GM21717 (cell line): ENCODE results near the gene ITPK1.

Source experiments
- ATAC-seq: cut with Tn5 transposase; IDR thresholded peaks from one replicate; pipeline ENCODE4 v1.9.1; 2021; ENCODE audit warnings: mild to moderate bottlenecking, moderate library complexity; ENCODE audit not compliant: unreplicated experiment

ITPK1 gene

DNA sequence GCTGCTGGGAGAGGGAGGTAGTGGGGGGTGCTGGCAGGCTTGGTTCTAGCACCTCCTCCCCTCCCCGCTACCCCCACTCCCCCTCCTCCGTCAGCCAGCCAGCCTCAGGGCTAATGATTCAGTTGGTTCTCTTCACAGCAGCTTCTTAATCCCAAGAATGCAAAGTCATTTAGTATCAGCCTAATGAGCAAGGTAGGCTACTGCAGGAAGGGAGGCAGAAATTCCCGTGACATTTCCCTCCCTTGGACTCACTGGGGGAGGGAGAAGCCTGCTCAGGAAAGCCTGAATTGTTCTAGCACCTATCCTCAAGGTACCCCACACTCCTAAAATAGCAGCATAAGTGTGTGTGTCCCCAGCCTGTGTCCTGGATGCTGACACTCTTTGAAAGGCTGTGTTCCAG is 29.8 kb downstream of the ITPK1 start:
- ATAC-seq: no peak

DNA sequence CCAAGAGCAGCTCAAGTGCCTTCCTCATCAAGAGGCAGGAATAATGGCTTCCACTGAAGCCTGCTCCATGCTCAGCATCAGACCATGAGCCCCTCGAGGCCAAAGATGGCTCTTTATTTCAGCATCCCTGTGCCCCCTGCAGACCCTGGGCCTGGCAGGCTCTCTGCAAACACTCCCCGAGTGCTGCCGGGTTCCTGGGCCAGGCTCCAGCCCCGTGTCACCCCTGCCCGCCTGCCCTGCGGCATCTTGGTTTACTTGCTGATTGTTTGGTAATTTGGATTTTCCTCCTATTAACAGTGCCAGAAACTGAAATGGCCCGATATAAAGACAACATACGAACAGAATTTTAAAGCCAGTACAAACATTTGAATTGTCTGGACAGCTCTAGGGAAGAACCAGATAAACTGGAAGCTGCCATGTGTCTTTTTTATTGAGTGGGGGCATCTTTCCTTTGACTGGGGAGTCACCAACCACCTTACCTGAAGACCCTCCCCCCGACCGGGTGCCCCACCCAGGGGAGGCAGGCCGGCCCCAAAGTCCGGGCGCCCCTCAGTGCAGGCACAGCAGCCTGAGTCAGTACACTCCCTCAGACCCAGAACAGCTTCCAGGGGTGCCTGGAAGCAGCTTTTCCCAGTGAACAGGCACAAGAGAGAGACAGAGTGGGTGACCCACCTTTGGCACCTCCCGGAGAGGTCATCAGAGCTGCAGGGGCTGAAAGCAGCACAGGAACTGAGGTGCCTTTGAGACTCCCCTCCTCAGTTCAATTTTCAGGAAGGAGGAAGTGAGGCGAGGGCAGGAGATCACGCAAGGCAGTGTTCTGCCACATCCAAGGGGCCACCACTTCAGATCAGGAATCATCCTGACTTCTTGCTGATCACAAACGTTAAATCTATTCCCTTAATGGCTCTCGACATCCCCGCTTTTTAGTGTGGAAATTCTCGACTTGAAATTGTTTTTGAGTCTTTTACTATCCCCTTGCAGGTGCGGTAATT is 30.6 kb downstream of the ITPK1 start:
- no peak for ATAC-seq

DNA sequence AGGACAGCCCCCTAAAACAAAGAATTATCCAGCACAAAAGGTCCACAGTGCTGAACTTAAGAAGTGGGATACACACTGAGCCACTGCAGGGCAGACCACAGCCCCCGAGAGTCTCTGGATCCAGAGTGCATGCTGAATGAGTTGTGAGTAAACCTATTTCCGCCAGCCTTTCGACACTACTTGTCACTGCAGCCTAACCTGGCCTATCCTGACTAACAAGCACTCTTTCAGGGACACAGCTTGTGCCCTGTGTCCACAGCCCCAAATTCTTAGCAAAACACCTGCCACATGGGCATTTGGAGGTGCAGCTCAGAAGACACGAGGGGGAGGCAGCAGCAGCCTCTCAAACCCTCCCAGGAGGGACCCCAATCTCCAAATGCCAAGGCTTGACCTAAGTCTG is 31.3 kb downstream of the ITPK1 start:
- ATAC-seq: no peak

DNA sequence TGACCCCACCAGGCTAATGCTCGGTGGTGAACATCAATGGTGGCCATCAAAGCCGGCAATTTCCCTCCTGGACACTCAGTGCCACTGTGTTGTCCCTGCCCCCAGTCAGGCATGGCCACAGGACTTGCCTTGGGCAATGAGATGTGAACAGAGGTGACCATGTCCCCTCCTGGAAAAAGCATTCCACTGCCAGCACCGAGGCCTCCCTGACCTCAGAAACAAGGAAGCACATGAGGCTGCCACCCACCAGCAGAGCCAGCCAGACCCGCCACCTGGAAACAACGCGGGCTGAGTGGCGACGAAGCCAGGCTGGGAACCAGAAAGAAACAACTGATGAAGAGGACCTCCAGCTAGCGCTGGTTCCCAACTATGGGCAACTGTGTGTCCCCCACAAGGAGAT is 31.8 kb downstream of the ITPK1 start:
- ATAC-seq: no peak

DNA sequence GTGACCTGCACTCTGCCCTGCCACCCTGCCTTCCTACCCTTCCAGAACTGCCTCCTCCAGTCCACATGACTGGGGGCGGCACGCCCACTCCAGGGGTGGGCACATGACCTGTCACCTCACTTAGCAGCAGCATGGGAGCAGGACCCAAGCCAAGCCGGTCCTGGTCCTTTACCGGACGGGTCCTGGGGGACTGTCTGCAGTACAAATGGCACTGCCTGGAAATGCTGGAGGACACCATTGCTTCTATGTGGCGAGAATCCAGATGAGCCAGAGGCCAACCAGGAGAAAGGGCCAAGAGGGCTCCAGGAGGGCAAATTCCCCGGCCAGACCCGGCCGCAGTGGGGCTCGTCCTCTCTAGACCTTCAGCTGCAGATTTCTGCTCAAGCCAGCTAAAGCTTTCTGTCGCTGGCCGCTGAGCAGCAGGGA is 33.1 kb downstream of the ITPK1 start:
- no peak for ATAC-seq

DNA sequence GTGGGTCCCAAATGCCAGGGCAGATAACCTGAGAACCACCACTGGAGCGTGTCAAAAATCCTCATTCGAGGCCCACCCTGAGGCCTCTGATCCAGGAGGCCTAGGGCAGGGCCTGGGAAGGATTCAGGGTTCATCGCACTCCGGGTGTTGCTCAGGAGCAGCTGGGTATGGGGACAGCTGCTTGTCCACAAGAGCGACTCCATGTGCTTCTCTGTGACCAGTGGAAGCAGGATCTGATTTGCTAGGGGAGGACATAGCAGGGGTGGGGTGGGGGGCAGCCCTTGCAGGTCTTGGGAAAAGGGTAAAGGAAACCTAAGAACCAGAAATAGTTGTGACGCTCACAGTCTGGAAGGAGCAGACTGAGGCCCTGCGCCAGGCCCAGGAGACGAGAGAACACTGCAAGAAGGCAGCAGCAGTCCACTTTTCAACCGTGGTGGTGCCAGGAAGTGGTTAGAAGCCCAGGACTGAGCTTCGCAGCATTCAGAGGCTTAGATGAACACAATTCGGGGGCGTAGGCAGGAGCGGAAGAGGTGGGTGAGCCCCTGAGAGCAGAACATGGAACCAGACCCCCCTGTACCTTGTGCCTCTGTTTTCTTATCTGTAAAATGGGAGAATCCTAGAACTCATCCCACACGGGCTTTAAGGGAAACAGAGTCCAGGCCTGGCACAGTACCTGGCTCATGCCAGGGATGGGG is 33.7 kb downstream of the ITPK1 start:
- ATAC-seq: no peak

DNA sequence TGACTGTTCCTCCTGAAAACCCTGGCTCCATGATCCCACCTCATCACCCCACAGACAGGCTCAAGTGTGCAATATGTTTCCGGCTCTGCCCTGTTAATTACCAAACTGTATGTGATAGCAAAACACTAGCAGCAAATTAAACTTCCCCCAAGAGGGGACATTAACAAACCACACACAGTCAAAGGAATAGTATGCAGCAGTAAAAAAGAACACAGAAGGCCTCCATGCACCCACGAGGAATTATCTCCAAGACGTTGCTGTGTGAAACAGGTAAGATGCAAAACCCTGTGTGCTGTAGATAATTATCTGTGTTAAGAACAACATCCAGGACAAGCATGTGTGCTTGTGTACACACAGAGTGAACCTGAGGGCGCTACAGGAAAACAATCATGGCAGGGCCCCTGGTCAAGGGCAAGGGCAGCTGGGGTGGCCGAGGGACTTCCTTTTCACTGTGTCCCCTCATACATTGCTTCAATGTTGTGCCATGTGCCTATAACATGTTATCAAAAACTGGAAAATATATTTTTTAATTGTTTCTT is 35.8 kb downstream of the ITPK1 start:
- ATAC-seq: no peak

DNA sequence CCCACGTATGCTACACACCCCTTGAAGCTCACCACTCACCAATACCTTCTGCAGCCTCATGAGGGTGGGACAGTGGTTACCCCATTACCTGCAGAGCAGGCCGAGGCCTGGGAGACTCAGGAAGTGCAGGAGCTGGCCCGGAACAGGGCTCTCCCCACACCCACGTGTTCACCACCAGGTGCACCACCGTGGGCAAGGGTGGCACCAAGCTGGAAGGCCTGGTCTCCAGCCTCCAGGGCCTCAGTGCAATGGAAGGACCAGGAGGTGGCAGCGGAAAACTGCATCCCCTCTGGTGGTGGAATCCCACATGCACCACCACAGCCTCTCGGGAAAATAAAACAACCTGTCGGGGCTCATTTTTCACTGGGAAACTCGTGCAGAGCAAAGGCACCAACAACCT is 36.4 kb downstream of the ITPK1 start:
- no peak for ATAC-seq

DNA sequence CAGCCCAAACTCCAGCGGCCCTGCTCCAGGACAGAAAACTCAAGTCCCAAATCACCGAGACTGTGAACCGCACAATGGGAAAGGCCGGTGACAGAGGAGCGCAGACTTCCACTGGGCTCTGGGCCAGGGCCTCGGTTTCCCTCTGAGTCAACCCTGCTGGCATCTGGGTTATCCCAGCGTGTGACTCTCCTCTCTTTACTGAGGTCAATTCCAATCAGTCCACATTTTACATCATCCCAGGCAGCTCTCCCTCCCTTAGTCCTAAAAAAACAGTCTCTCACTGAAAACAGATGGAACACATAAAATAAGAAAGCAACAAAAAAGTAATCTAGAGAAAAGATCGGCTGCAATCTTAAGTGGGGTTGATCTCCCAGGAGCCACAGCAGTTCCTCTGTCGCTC is 36.9 kb downstream of the ITPK1 start:
- ATAC-seq: no peak

DNA sequence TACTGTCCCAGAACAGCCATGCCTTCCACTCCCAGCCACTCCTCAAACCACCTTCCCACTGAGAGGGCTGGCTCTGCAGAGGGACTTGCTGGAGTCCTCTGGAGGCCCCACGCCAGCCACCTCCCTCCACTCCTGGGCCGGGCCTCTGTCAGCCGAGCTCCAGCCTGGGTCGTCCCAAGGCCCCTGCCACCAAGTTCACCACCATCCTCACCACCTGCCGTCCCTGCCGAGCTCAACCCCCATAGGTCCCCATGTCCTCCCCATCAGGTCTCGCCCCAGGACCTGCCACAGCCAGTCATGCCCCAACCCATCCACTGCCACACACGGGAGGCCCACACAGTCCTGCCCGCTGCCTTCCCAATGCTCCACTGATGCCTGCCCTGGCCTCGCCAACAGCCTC is 39.0 kb downstream of the ITPK1 start:
- no peak for ATAC-seq

DNA sequence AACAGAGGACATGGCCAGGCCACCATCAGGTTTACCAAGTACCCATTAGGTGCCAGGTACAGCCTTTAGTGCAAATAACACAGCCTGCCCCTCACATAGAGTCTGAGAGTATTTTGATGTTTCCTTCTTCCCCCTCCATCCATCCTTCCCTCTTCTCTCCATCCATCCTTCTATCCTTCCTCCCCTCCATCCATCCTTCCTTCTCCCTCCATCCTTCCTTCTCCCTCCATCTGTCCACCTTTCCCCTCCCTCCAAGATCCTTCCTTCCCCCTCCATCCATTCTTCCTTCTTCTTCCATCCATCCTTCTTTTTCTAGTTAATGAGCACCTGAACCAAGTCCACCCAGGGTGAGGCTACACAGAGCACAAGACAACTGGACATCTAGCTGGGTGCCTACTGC is 39.8 kb downstream of the ITPK1 start:
- no peak for ATAC-seq

DNA sequence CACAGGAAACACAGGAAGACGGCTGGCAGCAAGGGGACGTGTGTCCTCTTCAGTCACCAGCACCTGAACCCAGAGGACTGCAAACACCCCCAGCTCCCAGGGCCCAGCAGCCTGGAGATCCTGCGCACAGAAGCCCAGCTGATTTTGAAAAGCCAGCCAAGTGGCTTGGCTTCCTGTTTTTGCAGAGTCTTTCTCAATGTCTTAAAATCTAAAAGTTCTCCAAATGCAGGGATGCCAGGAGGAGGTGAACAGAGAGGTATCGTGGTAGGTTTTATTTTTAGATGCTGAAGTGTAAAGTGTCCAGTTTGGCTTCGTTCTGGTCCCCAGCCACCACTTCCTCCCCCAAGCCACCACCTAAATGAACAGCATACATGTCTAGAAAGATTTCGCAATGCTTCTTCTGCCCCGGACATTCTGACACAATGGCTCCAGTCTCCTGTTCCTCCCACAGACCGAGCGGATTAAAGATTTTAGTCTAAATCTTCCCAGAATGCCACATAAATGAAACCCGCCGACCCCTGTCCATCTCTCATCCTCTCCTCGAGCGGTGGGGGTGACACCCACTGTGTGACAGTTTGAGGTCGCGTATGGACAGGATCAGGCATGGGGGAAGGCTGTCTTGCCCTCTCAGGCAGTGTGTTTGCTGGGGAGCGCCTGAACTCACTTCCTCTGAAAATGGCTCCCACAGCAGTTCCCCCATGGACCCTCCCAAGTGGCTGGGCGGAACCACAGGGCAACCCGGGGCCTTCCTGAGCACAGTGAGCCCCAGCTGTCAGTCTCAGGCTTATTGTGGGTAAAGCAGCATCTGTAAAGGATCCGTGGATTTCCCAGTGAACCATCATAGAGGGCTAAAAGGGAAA is 41.6 kb downstream of the ITPK1 start:
- no peak for ATAC-seq

DNA sequence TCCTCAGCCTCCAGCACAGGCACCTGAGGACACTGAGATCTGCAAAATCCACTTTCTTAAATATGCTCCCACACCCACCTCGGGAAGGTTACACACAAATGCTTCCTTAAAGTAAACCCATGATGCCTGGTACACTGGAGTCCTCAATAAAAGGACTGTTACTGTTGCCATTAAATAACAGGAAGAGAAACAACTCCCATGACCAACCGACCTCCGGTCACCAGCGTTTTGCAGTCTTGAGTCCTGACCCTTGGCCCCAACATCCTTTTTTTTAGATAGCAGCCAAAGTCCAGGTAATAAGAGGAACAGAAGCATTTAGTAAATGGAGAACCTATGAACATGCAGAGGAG is 42.4 kb downstream of the ITPK1 start:
- no peak for ATAC-seq

DNA sequence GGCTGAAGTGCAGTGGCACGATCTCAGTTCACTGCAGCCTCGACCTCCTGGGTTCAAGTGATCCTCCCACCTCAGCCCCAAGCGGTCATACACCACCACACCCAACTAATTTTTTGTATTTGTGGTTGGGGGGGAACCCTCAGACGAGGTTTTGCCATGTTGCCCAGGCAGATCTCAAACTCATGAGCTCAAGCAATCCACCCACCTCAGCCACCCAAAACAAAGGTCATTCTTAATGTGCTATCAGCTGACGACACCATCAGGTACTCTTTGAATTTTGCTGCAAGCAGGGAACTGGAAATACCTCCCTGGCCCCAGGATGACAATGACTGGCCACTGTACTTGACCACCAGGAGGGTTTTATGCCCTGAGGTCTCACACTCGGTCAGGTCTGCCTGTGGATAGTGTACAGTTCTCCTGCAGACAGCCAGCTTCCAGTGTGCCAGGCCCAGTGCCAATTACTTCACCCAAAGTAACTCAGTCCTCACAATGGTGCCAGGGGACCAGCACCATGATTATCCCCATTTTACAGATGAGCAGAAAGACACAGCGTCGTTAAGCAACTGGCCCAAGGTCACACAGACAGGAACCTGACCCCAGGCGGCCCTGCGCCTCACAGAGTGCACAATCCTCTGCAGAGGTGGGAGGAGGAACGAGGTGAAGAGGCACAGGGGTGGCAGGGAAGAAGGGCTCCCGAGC is 42.9 kb downstream of the ITPK1 start:
- no peak for ATAC-seq

DNA sequence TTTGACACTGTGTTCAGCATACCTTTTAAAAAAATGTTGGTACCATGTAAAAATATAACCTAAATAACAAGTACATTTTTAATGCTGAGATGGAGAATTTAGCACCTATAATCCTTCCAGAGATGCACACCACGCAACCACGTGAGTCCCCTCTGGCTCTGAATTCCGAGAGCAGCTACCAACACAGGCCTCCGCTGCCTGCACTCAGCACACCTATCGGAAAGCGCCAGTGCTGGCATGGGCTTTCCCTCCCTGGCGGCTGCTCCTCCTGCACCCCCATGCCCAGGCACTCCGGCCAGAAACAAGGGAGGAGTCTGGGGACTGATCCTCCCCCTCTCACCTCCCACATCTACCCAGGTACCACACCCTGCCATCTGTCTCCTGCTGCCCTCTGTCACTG is 47.0 kb downstream of the ITPK1 start:
- no peak for ATAC-seq

DNA sequence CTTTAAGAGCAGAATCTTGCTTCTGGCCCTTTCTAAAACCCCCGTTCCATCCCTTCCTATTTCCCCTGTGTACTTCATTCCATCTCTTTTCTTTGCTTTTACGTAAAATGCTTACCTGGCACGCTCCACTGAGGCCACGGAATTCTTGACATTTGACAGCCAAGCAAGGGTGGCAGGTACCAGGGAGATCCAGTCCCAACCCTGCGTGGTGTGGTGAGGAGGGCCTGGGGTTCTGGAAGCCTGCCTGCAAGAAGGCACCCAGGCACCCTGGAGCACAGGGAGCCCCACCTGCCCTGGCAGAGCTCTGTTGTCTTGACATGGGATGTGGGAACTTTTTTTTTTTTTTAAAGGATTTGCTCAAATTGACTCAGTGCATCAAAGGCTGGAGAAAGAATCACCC is 48.6 kb downstream of the ITPK1 start:
- ATAC-seq: no peak

DNA sequence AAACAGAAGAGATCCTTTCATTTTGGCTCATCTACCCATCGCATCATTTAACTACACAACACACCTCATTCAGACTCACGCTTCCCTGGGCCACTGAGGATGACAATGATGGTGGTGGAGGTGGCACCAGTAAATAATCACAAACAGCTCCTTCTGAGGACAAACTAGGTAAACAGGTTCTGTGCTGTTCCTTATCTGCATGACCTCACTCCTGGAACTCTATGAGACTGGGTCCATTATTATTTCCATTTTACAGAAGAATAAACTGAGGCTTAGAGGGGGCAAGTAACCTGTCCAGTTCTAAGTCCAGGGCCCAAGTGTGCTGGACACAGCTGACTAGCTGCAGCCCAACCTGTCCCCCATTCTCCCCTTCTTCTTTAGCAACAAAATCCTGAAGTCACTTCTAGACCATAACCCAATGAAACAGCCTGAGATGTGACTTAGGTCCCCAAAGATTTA is 50.4 kb downstream of the ITPK1 start:
- ATAC-seq: no peak

DNA sequence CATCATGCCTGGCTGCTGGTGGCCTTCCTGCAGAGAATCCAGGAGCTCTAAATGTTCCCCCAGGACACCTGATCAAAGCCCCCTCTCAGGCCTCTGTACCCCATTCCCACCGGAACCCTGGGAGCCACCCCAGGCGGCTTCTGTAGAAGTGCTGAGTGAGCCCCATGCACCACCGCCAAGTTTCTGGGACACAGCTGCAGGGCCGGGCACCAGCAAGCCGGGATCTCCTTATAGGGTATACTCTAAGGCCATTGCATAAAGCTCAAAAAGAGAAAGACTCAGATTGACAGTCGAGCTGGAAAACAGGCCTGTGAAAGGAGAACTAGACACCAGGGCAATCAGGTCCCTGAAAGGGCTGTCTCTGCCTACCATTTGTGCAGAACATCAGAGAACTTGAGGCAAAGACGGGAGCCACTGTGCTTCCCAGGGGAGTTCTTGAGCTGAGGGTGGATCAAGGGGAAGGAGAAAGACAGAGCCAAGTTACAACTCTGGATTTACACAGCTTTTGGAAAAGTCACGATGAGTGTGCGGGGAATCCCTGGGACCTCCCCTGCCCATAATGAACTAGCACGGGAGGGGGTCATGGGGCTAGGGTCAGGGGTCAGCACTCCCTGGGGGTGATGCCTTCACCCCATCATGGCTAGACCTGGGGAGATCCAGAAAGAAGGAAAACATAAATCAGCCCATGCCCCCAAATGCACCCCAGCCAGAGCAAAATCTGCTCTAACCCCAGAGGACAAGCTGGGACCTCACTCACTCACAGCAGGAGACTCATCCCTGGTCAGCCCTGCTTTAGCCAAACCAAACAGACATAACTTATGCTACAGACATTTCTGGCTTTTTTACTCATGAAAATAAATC is 51.1 kb downstream of the ITPK1 start:
- ATAC-seq: no peak

DNA sequence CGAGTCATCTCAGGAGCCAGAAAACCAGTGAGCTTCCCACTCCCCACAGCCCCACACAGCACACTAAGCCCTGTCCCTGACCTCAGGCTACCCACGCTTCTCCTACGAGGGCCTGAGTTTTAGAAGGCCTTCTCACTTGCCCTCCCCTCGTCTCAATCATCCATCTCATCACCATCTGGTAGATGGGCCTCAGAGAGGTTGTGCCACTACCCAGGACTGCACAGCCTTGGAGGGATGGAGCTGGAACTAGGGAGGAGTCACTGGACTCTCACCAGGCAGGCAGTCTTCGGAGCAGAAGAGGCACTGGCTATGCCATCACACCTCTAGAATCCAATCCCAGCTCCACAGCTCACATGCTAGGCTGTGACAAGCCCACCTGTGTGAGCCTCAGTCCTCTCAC is 52.3 kb downstream of the ITPK1 start:
- no peak for ATAC-seq
